NT2/D1 (cell line): Measurements from ENCODE around the gene PDGFD.

ENCODE experiments used
- SUZ12 ChIP-seq: IDR thresholded peaks from 2 replicates; pipeline ENCODE4 v1.6.1; 2011; ENCODE audit not compliant: insufficient read length, insufficient read depth; ENCODE audit errors: extremely low read depth
- YY1 ChIP-seq: IDR thresholded peaks from 2 replicates; pipeline ENCODE4 v1.6.1; 2011; ENCODE audit not compliant: insufficient read length, insufficient read depth
- ZNF274 ChIP-seq: IDR thresholded peaks from 2 replicates; pipeline ENCODE4 v1.6.1; 2011; ENCODE audit warnings: mild to moderate bottlenecking, low read depth, low read length

GRCh38 chr11:104036588-104036987 is 127.4 kb downstream of the PDGFD start, which contains the start of gene DDI1:
- TF ChIP-seq ZNF274, result no peak
- TF ChIP-seq SUZ12, result no peak
- no peak for TF ChIP-seq YY1
